AG08395 (cell line): ENCODE results near the gene PHLDB3.
"Not testable (repeated sequence)": the region's sequence is repeated elsewhere in the genome, so short reads cannot be mapped to it uniquely, and the experiment has no call there.

Experiments
- DNase-seq: peaks from one replicate; pipeline ENCODE4 v3.0.0; 2012; ENCODE audit warnings: mixed read lengths, low spot score

PHLDB3 gene

DNA sequence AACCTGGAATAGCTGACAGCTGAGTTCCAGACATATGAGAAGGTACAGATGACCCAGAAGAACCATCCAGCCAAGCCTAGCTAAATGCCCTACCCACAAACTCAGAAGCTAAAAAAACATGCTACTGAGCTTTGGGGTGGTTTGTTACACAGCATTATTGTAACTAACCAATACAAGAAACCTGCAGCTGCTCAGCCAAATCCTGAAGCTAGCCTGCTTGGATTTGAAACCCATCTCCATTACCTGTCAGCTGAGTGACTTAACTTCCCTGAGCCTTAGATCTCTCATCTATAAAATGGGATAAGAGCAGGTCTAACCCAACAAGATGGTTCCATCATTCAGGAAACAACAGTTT lies 64.9 kb downstream of the PHLDB3 start:
- no peak for DNase-seq

- peak; percentile 62 for DNase-seq
Measured at GRCh38 chr19:43439032-43439708, 65.4 kb downstream of the PHLDB3 start.

- DNase-seq: peak; percentile 90
Measured at GRCh38 chr19:43438291-43439031, 66.1 kb downstream of the PHLDB3 start.

- no peak for DNase-seq
Measured at GRCh38 chr19:43437712-43438111, 66.8 kb downstream of the PHLDB3 start.

DNA sequence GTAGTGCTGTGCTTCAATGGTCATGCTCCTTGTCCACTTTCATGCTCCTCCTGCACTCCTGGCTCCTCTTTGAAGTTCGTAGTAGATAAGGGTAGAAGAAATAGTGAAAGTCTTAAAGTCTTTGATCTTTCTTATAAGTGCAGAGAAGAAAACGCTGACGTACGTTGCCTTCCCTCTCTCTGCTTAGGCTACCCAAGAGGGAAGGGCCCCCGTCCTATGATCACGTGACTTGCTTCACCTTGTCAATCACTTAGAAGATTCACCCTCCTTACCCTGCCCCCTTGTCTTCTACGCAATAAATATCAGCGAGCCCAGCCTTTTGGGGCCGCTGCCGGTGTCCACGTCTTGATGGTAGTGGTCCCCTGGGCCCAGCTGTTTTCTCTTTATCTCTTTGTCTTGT lies 67.3 kb downstream of the PHLDB3 start:
- DNase-seq: not testable (repeated sequence)

DNA sequence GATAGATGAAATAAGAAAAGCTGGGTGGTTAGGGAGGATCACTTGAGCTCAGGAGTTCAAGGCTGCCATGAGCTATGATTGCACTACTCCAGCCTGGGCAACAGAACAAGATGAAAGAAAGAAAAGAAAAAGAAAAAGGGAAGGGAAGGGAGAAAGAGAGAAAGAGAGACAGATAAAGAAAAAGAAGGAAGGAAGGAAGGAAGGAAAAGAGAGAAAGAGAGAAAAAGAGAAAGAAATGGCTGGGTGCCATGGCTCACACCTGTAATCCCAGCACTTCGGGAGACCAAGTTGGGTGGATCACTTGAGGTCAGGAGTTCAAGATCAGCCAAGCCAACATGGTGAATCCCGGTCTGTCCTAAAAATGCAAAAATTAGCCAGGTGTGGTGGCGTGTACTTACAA lies 68.8 kb downstream of the PHLDB3 start:
- no peak for DNase-seq

DNA sequence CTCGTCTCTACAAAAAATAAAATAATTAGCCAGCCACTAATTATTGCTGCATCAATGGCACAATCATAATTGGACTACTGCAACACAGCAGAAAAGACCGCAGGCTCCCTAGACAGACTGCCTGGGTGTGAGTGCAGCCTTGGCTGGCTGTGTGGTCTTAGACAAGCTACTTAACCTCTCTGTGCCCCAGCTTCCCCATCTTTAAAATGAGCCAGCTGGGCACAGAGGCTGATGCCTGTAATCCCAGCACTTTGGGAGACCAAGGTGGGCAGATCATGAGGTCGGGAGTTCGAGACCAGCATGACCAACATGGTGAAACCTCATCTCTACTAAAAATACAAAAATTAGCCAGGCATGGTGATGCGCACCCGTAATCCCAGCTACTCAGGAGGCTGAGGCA lies 70.9 kb downstream of the PHLDB3 start:
- no peak for DNase-seq

GRCh38 chr19:43433358-43433673 lies 71.2 kb downstream of the PHLDB3 start:
- DNase-seq: no peak

GRCh38 chr19:43430976-43431375 lies 73.6 kb downstream of the PHLDB3 start:
- no peak for DNase-seq

GRCh38 chr19:43430142-43430710 lies 74.3 kb downstream of the PHLDB3 start:
- no peak for DNase-seq

DNA sequence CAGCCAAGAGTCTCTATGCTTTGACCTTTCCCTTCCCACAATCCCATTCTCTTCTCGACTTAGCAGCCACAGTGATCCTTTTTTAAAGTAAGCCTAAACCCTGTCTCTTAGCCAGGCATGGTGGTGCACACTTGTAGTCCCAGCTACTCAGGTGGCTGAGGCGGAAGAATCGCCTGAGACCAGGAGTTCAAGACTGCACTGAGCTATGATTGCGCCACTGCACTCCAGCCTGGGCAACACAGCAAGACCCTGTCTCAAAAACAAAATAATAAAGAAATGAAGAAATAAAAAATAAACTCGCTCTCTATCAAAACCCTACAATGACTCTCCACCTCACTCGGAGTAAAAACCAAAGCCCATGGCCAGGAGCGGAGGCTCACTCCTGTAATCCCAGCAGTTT lies 75.2 kb downstream of the PHLDB3 start:
- DNase-seq: no peak

GRCh38 chr19:43425567-43426392 lies 78.8 kb downstream of the PHLDB3 start:
- DNase-seq: peak; percentile 31
